NOMO-1 treated with dmso at 0.1 percent for 144 hours (cell line): Measurements from ENCODE around the gene PCBP3.
"Not testable (repeated sequence)": the region's sequence is repeated elsewhere in the genome, so short reads cannot be mapped to it uniquely, and the experiment has no call there.

Experiments
- DNase-seq: peaks from one replicate; lab custom pipeline; 2025; ENCODE audit not compliant: unreplicated experiment; lab: John Stamatoyannopoulos, UW

The PCBP3 gene

DNA sequence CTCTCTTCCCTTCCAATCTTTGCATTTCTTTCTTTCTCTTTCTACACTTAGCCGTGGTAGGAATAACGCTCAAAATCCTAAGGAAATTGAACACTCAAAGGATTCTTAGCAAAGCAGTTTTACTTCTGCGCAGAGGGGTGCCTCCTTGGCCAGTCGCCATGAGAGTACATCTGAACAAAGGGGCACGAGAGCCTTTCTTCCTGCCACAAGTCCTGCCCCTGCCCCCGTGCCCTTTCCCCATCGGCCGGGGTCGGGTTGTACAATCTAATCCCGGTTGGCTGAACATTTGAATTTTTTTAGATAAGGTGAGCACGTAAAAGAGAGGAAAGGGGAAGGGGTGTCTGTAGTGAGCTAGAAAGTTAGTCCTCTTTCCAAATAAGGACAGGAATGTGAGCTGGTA is 309.4 kb downstream of the PCBP3 start:
- DNase-seq: no peak

- no peak for DNase-seq
Measured at GRCh38 chr21:45954261-45954660, 310.7 kb downstream of the PCBP3 start.

GRCh38 chr21:45954921-45955320 is 311.4 kb downstream of the PCBP3 start:
- DNase-seq: no peak

DNA sequence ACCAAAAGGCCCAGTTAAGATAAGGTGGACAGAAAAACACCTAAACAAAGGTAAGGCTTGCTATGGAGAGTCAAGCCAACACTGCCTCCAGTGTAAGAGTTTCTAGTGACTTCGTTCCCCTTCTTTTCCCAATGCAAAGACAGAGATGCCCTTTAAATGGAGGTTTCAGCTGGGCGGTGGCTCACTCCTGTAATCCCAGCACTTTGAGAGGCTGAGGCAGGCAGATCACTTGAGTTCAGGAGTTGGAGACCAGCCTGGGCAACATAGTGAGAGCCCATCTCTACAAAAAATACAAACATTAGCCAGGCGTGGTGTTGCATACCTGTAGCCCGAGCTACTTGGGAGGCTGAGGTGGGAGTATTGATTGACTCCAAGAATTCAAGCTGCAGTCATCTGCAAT is 314.0 kb downstream of the PCBP3 start:
- no peak for DNase-seq

DNA sequence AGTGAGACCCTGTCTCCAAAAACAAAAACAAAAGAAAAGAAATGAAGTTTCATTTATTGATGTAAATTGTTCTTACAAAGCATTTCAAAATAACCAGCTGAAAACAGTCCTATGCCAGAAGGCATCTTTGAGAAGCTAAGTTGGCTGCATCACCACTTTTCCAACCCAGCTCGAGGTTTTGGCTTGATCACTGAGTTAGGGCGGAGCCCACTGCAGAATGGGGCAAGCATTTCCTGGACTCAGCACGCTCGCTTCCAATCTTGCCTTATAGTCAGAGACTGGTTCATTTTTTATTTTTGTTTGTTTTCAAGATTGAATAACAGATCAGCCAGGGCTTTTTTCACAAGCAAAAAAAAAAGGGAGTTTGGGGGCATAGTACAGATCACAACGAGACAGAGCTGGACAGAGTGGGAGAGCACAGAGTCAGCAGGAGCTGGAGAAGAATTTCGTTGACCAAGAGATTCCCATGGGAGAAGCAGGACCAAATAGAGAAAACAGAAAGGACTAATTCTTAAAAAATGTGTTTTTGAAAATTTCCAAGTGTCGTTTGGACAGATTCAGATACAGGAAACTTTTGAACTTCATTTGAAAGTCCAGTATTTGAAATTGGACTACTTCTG is 314.6 kb downstream of the PCBP3 start:
- no peak for DNase-seq

DNA sequence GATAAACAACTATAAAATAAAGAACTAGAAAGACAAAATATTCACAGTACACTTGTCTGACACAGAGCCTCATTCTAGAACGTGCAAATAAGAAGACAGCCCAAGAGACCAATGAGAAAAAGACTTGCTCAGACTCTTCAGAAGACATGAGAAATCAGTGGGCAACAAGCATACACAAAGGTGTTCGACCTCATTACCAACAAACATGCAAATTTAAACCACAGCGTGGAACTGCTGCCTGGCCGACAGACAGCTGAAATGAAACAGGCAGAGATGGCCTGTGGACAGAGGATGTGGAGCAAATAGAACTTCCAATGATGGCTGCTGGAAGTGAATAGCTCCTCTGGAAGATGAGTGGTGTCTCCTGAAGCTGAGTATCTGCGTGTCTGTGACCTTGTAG is 315.7 kb downstream of the PCBP3 start:
- DNase-seq: no peak

GRCh38 chr21:45959779-45960390 is 316.4 kb downstream of the PCBP3 start:
- DNase-seq: no peak

GRCh38 chr21:45961408-45961807 is 317.9 kb downstream of the PCBP3 start:
- not testable (repeated sequence) for DNase-seq

DNA sequence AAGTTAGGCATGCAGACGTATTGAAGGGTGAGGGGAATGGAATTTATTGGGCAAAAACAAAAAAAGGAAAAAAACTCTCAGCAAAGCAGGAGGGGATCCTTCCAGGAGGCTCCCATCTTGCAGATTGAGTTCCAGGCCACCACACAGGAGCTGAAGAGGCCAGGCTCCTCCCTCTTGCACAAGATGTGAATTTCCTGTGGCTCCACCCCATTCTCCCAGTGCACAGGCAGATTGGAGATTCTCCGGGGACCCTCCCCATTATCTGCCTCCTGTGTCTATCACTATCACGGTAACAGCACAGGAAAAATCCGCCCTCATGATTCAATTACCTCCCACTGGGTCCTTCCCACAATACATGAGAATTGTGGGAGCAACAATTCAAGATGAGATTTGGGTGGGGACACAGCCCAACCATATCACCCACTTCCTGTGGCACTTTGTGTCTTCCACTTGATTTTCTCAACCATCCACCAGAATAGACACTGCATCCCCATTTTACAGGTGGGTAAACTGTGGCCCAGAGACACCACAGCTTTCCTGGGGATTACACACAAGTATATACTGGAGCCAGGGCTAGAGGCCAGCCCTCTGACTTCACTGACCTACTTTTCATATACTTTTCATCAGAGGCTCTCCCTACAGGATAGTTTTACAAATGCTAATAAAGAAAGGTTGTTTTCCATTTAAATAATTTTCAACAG is 319.2 kb downstream of the PCBP3 start:
- DNase-seq: no peak

GRCh38 chr21:45963232-45963570 is 319.7 kb downstream of the PCBP3 start:
- no peak for DNase-seq

DNA sequence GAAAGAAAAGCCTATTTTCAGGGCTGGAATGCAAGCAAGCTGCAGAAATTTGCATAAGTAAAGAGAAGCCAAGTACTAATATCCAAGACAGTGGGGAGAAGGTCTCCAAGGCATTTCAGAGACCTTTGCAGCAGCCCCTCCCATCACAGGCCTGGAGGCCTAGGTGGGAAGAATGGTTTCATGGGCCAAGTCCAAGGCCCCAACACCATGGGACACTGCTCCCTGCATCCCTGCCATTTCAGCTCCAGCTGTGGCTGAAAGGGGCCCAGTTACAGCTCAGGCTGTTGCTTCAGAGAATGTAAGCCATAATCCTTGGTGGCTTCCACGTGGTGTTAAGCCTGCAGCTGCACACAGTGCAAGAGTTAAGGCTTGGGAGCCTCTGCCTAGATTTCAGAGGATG is 321.1 kb downstream of the PCBP3 start:
- no peak for DNase-seq

DNA sequence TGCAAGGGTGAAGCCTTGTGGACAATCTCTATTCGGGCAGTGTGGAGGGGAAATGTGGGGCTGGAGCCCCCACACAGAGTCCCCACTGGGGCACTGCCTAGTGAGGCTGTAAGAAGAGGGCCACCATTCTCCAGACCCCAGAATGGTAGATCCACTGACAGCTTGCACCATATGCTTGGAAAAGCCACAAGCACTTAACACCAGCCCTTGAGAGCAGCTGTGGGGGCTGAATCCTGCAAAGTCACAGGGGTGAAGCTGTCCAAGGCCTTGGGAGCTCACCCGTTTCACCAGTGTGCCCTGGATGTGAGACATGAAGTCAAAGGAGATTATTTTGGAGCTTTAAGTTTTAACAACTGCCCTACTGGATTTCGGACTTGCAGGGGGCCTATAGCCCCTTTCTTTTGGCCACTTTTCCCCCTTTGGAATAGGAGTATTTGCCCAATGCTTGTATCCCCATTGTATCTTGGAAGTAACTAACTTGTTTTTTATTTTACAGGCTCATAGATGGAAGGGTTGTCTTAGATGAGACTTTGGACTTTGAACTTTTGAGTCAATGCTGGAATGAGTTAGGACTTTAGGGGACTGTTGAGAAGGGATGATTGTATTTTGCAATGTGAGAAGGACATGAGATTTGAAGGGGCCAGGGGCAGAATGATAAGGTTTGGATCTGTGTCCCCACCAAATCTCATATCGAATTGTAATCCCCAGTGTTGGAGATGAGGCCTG is 321.7 kb downstream of the PCBP3 start:
- DNase-seq: no peak

GRCh38 chr21:45966791-45967394 is 323.4 kb downstream of the PCBP3 start:
- DNase-seq: no peak

DNA sequence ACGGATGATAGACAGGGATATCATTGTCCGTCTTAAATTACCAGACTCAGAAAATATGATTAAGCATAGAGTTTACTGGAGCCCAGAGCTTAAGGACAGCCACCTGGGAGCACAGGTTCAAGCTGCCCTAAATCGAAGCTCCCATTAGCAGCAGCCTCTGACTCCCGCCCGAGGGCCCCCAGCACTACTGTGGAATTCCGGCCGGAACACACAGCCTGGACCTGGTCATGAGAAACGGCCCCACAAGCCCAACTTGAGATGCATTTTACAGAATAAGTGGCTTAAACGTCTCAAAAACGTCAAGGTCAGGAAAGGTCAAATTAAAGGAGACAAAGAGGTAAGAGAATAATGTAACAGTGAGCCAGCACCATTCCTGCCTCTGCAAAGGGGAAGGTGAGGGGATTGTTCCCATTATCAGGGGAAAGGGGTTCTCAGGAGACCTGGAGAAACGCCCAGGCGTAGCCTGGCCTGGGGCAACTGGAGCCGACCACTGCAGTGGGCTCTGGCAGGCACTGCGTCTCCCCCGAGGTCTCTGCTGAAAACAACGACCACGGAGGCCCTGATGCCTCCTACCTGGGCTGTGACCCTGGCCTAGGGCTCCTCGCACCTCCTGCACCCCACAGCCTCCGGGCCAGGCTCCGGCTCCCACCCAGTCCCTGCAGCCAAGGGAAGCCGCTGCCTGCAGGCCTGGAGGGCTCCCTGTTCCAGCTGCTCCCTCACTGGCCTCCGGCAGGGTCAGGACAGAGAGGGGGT is 326.6 kb downstream of the PCBP3 start:
- DNase-seq: no peak

GRCh38 chr21:45970674-45971615 is 327.4 kb downstream of the PCBP3 start:
- DNase-seq: no peak

DNA sequence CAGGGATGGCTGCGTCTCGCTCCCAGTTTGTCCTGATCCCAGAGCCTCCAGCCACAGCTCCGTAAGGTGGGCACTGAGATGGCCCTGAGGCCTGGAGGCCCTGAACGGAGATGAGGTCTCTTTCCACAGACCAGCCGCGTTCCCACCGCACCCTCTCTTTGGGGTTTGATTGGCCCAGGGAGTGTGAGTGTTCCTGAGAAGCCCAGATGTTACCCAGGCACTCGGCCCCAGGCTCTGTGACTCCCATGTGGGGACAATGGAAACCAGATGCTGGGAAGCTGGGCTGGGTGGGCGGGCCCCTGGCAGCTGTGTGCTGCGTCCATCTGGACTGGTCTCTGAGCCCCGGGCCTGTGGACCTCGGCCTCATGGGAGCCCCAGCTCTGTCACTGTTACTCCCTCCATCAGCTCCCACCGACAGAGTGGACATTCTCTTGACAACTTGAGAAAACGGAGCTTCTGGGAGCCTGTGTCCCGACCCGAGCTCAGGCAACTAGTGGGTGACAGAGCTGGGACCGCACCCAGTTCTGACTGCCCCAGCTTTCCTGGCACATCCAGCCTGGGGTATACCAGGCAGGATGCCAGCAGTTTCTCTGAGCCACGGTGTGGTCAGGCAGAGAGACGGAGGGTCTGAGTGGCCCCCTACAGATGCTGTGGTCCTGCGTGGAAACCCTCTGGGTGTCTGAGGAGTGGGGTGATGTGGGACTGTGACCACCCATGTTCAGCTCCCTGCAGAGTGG is 328.3 kb downstream of the PCBP3 start:
- no peak for DNase-seq

DNA sequence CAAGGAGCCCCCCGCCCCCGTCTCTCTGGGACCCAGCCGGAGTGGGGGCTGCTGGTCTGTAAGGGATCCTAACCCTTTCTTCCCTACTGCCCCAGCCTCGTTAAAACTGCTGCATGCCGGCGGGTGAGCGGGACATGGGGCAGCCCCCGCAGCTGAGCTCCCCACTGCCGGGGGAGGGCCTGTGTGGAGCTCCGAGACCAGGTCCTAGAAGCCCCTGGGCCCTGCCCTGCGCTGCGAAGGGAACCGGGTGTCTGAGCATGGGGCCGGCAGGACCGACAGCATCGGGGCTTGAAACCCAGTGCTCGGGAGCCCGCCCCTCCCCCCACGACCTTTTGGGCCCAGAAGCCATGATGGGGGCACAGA is 328.8 kb downstream of the PCBP3 start:
- no peak for DNase-seq

- DNase-seq: no peak
Measured at GRCh38 chr21:45972716-45973474, 329.4 kb downstream of the PCBP3 start.
